Large intestine (tissue), 3 donors: ENCODE results near the gene FITM1. TPM values are rescaled to one million over a fixed set of nuclear protein-coding genes. Genes with fewer than 3 reads are reported as not detected.
A peak's percentile ranks its signal among the peaks of the same experiment; 100 is the strongest.

Experiments
- DNase-seq, 2 donors: peaks; one replicate each; pipeline versions ENCODE4 v3.0.0 to v3.0.0-alpha.2; 2013
- H3K27ac ChIP-seq: one replicate; pipeline ENCODE4 v1.5.1; 2013; ENCODE audit warnings: low read length
- H3K27me3 ChIP-seq: 2 replicates; pipeline ENCODE4 v1.6.1; 2013; ENCODE audit warnings: low read length; ENCODE audit not compliant: control insufficient read depth, insufficient read depth
- H3K36me3 ChIP-seq: 2 replicates; pipeline ENCODE4 v1.6.1; 2013; ENCODE audit warnings: low read length; ENCODE audit not compliant: control insufficient read depth, insufficient read depth
- H3K4me1 ChIP-seq: one replicate; pipeline ENCODE4 v1.6.1; 2013; ENCODE audit warnings: low read length; ENCODE audit not compliant: control insufficient read depth, insufficient read depth
- H3K4me3 ChIP-seq: one replicate; pipeline ENCODE4 v1.5.1; 2013; ENCODE audit warnings: low read length
- H3K9me3 ChIP-seq: one replicate; pipeline ENCODE4 v1.6.1; 2013; ENCODE audit warnings: mild to moderate bottlenecking, low read depth, low read length, moderate library complexity; ENCODE audit not compliant: control insufficient read depth
- WGBS: methylation state at CpG from one replicate; pipeline ENCODE4 v1.1.5; 2013; ENCODE audit warnings: low lambda C conversion rate; ENCODE audit not compliant: insufficient coverage; 5-methylcytosine and 5-hydroxymethylcytosine counted together
- polyA plus RNA-seq: library from polyadenylated mRNA; unstranded; fragments of 120-200 nt; gene quantifications from one replicate; pipeline ENCODE4 v1.2.1, GENCODE V29; 2013

Gene FITM1
- polyA plus RNA-seq, 1 donor, result 2.8 TPM

DNA sequence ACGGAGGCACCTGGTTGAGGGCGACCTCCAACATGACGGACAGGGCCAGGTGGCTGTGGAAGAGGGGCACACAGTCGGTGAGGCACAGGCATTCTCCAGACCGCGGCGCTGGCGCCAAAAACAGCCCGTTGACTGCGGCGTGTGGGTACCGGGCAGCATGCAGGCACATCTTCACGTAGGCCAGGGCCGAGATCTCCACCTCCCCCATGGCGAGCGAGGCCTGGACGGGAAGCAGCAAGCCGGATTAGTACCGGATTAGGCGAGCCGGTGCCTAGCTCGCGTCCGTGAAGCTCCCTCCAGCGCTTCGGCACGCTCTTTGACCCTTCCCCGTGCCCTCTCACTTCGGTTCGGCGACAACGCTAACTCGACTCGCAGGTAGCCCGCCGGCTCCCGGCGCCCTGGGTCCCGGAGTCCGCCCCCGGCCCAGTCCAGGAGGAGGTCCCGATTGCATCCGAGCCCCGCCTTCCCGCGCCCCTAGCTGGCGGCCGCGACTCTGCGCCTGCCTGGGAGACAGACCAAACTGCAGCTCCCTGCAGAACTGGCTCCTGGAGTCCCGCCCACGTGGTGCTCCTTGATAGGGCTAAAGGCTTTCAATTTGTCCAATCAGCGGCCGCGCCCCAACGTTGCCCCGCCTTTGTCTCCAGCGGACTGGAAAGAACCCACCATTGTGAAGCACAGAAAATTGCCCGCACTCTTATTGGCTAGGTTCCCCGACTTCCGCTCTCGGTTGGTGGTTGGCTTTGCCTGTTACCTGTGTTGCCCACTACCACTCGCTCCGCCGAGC is 10.8 kb downstream of the FITM1 start, which contains the start of gene EMC9:
Gene EMC9, minus strand, starts transcription at position 495 of the 784 bp plus-strand sequence. Its CDS starts 287 bp downstream, at position 208.
- DNase-seq, result peak; percentile 99 to 100
- no CpG with 5 or more reads among the region's 65 CpGs for WGBS
- H3K27me3 ChIP-seq, result no peaks in the 10 kb centered on the region
- H3K9me3 ChIP-seq, result no peaks in the 10 kb centered on the region
- peak within 1 kb of the TSS; percentile 95 for H3K27ac ChIP-seq
- peaks cover 40% of the 10 kb centered on the region for H3K36me3 ChIP-seq
- peaks cover 62% of the 10 kb centered on the region for H3K4me1 ChIP-seq
- peak within 1 kb of the TSS; percentile 91 for H3K4me3 ChIP-seq

DNA sequence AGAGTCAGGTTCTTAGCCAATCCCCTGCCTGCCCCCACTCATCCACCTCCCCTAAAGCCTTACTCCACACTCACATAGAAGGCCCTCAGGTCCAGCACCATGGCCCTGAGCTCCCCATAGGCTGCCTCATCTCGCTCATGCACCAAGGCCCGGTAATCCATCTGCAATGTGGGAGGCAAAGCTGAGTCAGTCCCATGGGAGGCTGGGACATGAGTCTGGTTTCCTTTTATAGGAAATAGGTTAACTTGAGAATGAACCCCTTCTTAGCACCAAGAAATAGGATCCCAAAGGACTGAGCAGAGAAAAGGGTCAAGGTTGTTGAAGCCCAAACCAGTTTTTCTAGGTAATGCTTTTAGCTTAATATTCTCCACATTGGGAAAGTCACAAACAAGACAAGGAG is 13.1 kb downstream of the FITM1 start:
- WGBS, result no CpG with 5 or more reads among the region's 2 CpGs
- Histone ChIP-seq H3K36me3 (peaks cover 28% of the 10 kb centered on the region), H3K4me3 (no peak overlapping the region), H3K4me1 (peaks cover 52% of the 10 kb centered on the region), H3K9me3 (no peaks in the 10 kb centered on the region), H3K27ac (no peak overlapping the region), H3K27me3 (no peaks in the 10 kb centered on the region)
- no peak for DNase-seq

DNA sequence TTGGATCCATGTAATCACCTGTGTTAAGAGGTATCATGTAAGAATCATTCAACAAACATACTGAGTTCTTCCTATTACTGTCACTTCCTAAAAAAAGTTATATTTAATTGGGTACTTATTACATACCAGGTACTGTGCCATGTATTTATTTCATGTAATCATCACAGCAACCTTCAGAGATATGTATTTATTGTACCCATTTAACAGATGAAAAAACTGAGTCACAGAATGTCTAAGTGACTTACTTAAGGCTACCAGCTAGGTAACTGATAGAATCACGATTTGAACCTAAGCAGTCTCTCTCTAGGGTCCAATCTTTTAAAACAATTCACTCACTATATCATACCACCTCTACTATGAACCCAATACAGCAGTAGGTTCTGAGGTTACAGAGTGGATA is 14.0 kb downstream of the FITM1 start:
- Histone ChIP-seq H3K36me3 (peaks cover 26% of the 10 kb centered on the region), H3K4me1 (peaks cover 46% of the 10 kb centered on the region), H3K9me3 (no peaks in the 10 kb centered on the region), H3K4me3 (no peak overlapping the region), H3K27ac (no peak overlapping the region), H3K27me3 (no peaks in the 10 kb centered on the region)
- no peak for DNase-seq
- WGBS, result no CpG with 5 or more reads among the region's 1 CpG

DNA sequence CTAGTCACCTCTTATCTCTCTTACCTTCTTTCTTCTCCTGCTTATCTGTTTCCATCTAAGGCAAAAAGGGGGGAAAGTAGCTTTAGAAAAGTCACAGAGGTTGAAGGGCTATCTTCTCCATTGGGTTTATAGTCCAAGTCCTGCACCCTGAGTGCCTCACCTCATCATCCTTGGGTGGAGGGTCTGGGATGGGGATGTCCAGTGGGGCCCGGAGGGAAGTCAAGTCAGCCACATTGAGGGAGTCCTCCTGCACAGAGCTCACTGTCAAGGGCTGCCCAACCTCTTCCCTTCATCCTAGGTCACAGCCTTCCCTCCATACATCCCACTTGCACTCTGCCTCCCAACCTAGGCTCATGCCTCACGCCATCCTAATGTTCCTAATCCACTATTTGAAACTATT is 14.8 kb downstream of the FITM1 start:
- DNase-seq, result no peak
- Histone ChIP-seq H3K27ac (peak overlapping the region; percentile 88), H3K4me3 (peak overlapping the region; percentile 83), H3K27me3 (no peaks in the 10 kb centered on the region), H3K36me3 (peaks cover 30% of the 10 kb centered on the region), H3K9me3 (no peaks in the 10 kb centered on the region), H3K4me1 (peaks cover 43% of the 10 kb centered on the region)
- no CpG with 5 or more reads among the region's 2 CpGs for WGBS

DNA sequence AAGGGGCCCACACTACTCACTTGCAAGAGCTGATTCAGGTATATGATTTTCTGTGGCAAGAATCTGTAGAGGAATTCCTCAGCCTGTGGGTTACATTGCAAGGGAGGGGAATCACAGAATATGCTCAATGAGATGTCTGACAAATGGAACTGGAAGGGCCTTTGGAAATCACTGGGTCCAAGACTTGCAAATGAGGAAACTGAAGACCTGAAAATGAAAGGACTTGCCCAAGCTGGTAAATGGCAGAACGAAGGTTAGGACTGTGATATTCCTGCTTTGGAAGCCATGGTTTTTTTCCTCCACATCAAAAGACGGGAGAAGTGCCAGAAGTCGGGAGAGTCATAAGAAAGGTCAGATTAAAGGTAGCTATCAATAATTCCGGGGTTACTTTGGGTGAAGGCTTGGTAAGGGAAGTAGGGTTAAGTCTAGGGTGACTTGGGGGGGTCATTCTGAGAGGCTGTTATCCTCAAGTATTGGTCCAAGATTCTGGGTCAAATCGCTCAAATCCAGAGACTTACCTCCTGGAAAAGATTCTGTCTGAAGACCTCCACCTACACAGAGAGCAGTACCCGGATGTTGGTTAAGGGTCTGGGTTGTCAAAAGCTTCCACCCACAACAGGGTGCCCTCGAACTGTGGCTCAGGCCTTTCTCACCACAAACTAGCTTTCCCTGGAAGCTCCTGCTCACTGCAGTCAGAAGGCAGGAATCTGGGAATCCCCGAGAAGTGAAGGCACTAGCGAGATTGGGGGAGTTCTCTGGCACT is 15.4 kb downstream of the FITM1 start:
- Histone ChIP-seq H3K36me3 (peaks cover 37% of the 10 kb centered on the region), H3K27ac (peak overlapping the region; percentile 88), H3K27me3 (no peaks in the 10 kb centered on the region), H3K4me1 (peaks cover 43% of the 10 kb centered on the region), H3K9me3 (no peaks in the 10 kb centered on the region), H3K4me3 (peak overlapping the region; percentile 83)
- no peak for DNase-seq
- WGBS, result no CpG with 5 or more reads among the region's 9 CpGs

DNA sequence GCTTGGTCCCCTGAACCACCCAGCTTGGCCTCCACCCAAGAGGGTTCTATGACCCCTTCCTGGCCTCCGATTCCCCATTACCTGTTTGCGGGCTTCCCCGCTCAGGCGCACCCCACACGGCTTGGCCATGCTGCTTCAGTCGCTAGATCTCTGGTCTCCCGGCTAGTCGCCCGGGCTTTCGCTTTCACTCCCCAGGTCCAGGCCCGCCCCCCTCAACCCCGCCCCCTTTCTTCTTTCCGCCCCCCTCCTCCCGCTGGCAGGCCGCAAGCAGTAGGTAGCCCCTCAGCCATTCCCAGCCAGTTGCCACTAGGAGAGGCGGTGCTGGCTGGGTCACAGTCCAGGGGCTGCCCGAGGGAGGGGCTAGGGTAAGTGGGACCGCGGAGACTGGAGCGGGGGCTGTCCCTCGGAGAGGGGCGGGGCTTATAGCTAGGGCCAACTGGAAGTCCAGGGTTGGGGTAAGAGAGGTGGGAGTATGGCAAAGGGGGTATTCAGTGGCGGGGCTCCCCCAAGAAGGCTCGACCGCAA is 16.1 kb downstream of the FITM1 start, which contains the start of gene PSME2:
Gene PSME2, minus strand, starts transcription at position 158 of the 525 bp plus-strand sequence. Its CDS starts 29 bp downstream, at position 129.
- WGBS, result 0% methylated on average over 3 of the region's 25 CpGs

GRCh38 chr14:24146978-24147760 is 16.7 kb downstream of the FITM1 start, which contains the start of gene RNF31:
TSS of gene RNF31 (plus strand) at chr14:24147498. CDS start at chr14:24147699, 201 bp downstream.
- WGBS, result no CpG with 5 or more reads among the region's 57 CpGs

More for the DNA sequence above, 16.1 kb downstream of the FITM1 start, which contains the start of gene PSME2:
- no peaks in the 10 kb centered on the region for H3K9me3 ChIP-seq
- H3K4me3 ChIP-seq, result peak within 1 kb of the TSS; percentile 83
- peak within 1 kb of the TSS; percentile 88 for H3K27ac ChIP-seq
- DNase-seq, result peak; percentile 97 to 99
- H3K27me3 ChIP-seq, result no peaks in the 10 kb centered on the region
- peaks cover 43% of the 10 kb centered on the region for H3K4me1 ChIP-seq
- peaks cover 43% of the 10 kb centered on the region for H3K36me3 ChIP-seq

GRCh38 chr14:24147761-24148428 is 17.4 kb downstream of the FITM1 start:
- H3K9me3 ChIP-seq, result no peaks in the 10 kb centered on the region
- H3K4me1 ChIP-seq, result peaks cover 36% of the 10 kb centered on the region
- peaks cover 56% of the 10 kb centered on the region for H3K36me3 ChIP-seq
- H3K27me3 ChIP-seq, result no peaks in the 10 kb centered on the region
- no peak for DNase-seq
- no peak overlapping the region for H3K27ac ChIP-seq
- WGBS, result no CpG with 5 or more reads among the region's 29 CpGs
- peak overlapping the region; percentile 83 for H3K4me3 ChIP-seq

More at GRCh38 chr14:24146978-24147760, 16.7 kb downstream of the FITM1 start, which contains the start of gene RNF31:
- no peaks in the 10 kb centered on the region for H3K9me3 ChIP-seq
- no peaks in the 10 kb centered on the region for H3K27me3 ChIP-seq
- H3K4me3 ChIP-seq, result peak within 1 kb of the TSS; percentile 83
- H3K4me1 ChIP-seq, result peaks cover 42% of the 10 kb centered on the region
- peak; percentile 97 to 98 for DNase-seq
- H3K27ac ChIP-seq, result peak within 1 kb of the TSS; percentile 88
- H3K36me3 ChIP-seq, result peaks cover 50% of the 10 kb centered on the region

DNA sequence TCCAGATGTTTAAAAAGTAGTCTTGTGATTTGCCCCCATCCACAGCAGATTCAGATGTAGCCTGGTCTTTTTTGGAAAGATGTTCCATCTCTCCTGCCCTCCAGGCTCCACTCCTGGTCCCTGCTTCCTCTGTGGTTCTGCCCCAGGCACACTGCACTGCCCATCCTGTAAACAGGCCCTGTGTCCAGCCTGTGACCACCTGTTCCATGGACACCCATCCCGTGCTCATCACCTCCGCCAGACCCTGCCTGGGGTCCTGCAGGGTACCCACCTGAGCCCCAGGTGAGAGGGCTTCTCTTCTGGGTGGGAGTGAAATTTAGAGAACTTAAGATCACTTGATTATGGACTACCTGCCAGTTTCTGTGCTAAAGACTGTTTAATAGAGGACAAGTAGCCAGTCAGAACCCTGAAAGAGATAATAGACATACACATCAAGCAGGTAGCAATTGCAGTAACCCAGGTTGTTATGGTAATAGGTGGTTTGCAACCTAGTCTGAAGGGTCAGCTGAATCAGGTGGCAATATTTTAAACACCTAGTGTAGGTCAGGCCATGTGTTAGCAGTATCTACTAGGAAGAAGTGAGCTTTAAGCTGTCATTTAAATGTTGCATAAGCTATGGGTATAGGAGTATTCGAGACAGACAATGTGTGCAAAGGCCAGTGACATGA is 19.0 kb downstream of the FITM1 start:
- DNase-seq, result no peak
- no CpG with 5 or more reads among the region's 3 CpGs for WGBS
- no peaks in the 10 kb centered on the region for H3K9me3 ChIP-seq
- no peak overlapping the region for H3K4me3 ChIP-seq
- H3K4me1 ChIP-seq, result peaks cover 24% of the 10 kb centered on the region
- H3K27me3 ChIP-seq, result no peaks in the 10 kb centered on the region
- H3K36me3 ChIP-seq, result peaks cover 49% of the 10 kb centered on the region
- no peak overlapping the region for H3K27ac ChIP-seq
